Endometrium (tissue), 2 donors: ENCODE results near the gene HTRA1.

ENCODE experiments used
- FAIRE-seq: peaks from 2 replicates; lab custom pipeline; 2012; peaks lifted over from hg19 to GRCh38; lab: Jason Lieb, UNC
- donor health status: control.
- donor health status: control.

HTRA1 gene

DNA sequence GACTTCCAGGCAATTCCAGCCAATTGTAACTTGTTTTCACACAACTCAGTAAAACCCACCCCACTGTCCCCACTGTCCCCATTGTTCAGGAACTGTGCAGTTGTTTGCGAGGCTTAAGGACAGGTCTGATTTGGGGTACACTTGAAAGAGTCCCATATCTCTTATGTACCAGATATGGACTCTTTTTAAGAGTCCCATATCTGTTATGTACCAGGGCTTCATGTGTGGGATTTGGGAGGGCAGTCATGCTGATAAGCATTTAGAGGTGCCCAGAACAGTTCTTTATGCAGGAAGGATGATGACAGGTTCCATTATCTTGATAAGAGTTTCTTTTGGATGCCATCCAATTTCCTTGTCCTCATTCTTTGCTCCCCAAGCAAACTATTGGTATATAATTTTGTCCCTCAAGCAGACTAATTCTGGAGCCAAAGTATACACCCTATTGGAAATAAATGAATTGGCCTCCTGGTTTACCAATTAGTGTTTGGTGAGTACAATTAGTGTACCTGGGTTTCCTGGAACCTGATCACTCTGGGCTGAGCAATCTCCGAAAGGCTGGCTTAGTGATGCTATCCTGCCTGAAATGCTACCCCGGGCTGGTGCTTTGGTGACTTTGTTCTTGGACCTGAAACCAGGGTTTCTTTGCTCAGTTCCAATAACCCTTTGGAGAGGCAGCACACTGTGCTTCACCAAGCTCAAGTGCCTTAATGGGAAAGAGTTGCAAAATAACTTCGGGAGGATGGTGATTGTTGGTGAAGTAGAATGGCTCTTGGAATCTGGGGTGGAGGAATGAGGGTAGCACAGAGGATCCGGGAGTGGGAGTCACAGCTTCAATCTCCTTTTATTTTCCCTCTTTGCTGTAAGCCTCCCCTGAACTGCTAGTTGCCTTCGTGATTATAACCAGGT, 93.0 kb downstream of the HTRA1 start:
- no peak for FAIRE-seq

DNA sequence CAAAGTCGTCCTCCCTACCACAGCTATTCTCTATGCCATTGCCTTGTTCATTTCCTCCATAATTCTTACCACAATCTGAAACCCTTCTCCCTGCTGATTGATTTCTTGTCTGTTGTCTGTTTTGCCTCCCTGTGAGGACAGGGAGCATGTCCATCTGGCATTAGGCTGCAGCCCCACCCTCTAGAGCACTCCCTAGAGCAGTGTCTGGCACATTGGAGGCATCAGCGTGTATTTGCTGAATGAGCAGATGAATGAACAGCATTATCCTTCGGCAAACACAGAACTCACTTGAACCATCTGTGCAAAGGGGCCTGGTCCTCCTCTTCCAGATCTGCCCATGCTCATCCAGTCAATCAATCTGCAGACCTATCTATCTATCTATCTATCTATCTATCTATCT, 94.1 kb downstream of the HTRA1 start:
- FAIRE-seq, result no peak

DNA sequence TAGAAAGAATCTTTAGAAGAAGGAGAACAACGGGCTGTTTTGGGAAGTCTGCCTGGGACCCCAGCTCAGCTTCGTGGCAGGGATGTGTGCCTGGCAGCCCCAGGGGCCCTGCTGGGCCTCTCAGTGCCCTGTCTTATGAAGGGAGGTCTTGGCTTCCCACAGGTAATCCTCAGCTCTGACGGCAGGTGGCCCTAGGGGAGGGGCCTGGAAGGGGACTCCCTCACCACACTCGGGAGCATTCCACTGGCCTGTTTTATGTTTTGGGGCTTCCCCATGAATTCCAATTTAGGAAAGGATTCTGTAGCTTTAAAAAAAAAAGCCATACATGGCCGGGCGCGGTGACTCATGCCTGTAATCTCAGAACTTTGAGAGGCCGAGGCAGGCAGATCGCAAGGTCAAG, 96.2 kb downstream of the HTRA1 start:
- no peak for FAIRE-seq

DNA sequence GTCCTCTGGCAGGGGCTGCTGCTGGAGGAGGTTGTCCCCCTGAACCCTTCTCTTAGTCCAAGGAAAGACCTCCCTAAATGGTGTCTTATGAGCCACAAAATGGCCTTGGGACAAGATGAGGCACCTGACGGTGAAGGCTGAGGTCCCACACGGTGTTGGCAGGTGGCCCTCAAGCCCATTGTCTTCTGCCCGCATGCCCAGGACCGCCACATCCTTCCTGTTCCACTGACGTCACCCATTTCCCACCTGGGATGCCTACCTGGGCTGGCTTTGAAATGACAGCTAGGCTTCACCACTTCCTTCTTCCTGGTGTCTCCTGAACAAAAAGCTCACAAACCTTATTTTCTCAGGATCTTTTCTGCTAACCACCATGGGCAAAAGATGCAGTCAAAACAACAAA, 97.1 kb downstream of the HTRA1 start:
- FAIRE-seq, result no peak

DNA sequence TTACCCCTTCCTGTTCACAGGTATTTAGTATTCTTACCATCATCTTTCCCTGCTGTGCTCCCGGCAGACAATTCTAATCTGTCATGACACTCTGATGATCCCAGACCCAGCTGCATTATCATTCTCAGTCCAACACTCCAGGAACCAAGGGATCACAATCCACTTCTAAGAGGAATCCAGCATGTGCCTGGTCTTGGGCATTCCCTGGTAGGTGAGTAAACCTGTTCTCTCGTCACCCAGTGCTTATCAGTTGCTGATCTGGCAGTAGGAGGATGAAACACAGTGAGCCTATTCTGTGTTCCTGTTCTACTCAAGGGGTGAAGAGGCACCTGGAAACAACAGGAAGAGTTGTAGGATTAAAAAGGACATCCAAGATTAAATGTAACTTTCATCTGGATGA, 97.9 kb downstream of the HTRA1 start:
- FAIRE-seq, result no peak

DNA sequence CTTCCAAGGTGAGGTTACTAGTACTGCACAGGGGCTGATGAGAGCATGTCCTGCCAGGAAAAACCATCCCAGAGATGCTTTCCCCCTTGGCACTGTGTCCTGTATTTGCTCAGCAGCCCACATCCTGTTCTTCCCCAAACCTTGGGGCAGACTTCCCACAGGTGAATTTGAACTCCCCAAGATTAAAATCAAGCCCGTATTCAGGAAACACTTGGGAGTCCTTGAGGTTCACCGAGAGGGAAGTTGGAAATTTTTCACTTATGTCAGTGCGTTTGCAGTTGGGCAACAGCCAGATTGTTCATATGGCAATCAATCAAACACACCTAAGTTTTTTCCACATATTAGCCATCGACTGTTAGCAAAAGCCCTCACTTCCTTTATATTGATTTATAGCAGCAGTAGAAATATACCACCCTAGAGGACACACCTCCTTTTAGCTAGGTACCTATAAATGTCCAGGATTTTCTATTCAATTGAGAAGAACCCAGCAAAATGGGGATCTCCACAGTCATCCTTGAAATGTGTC, 99.0 kb downstream of the HTRA1 start, which contains the start of gene DMBT1:
DMBT1 (plus strand) TSS at position 476 of the 526 bp plus-strand sequence; CDS start at position 493, 17 bp downstream.
- no peak for FAIRE-seq

DNA sequence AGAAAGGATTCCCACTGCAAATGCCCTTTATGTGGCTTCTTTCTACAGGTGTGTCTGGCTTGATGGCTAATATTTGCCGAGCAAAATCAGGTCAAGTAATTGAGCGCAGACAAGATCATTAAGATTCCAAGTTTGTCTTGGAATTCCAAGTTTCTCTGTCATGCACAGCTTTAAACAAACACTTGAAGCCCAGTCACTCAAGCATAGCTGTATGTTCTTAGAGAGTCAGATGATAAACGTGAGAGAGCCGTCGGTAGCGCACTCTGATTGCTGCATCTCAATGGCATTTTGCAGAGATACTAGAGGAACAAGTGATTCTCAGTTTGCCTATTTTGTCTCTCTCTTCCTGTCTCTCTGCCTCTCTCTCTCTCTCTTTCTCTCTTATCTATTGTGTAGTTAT, 99.9 kb downstream of the HTRA1 start:
- FAIRE-seq, result no peak

DNA sequence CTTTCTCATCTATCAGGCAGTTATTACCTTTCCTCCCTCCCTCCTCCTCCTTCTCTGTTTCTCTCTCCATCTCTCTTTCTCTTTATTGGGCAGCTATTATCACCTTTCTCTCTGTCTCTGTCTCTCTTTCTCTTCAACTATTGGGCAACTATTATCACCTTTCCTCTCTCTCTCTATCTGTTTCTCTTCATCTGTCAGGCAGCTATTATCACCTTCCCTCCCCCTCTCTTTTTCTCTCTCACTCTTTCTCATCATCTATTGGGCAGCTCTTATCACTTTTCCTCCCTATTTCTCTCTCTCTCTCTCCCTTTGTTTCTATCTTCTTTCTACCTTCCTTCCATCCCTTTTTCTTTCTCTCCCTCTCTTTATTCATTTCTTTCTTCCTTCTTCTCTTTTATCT, 100.4 kb downstream of the HTRA1 start:
- FAIRE-seq, result no peak
